Esophagus squamous epithelium (tissue), 4 donors: ENCODE data around the gene MYO6.

ENCODE experiments used
- POLR2A ChIP-seq, 4 donors: fragments of 450-650 bp; IDR thresholded peaks; one replicate each; pipeline ENCODE4 v1.6.1; 2017; ENCODE audit warnings: antibody characterized with exemption in 4 of 4, mild to moderate bottlenecking in 4 of 4, moderate library complexity in 3 of 4
- TF ChIP-seq, protein P1 (sequence below), 6 experiments: fragments of 450-650 bp in 4 of 6; fragments of 200-600 bp in 2 of 6; sonication (generic) in 2 of 6; IDR thresholded peaks; one replicate each; pipeline ENCODE4 v1.5.1; 2016 to 2019; ENCODE audit warnings: antibody characterized with exemption in 6 of 6, mild to moderate bottlenecking in 4 of 6, moderate library complexity in 4 of 6

DNA sequence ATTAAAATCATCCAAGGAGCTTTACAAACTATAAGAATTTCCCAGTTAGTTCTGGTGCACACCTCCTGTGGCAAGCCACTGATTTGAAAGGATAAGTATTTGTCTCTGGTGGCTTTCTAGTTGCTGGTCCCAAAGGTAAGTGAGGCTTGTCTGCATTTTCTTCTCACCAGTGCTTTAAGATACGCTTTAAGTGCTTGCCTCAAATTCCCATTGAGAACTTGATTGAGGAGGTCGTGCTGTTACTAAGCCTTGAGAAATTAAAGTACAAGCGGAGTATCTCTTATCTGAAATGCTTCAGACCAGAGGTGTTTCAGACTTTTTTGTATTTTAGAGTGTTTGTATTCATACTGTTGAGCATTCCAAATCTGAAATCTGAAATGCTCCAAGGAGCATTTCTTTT is 29.9 kb upstream of the MYO6 start:
- TF ChIP-seq, protein P1, sequence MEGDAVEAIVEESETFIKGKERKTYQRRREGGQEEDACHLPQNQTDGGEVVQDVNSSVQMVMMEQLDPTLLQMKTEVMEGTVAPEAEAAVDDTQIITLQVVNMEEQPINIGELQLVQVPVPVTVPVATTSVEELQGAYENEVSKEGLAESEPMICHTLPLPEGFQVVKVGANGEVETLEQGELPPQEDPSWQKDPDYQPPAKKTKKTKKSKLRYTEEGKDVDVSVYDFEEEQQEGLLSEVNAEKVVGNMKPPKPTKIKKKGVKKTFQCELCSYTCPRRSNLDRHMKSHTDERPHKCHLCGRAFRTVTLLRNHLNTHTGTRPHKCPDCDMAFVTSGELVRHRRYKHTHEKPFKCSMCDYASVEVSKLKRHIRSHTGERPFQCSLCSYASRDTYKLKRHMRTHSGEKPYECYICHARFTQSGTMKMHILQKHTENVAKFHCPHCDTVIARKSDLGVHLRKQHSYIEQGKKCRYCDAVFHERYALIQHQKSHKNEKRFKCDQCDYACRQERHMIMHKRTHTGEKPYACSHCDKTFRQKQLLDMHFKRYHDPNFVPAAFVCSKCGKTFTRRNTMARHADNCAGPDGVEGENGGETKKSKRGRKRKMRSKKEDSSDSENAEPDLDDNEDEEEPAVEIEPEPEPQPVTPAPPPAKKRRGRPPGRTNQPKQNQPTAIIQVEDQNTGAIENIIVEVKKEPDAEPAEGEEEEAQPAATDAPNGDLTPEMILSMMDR (IDR thresholded peaks at IDR 0.05), result no peak
- no peak for TF ChIP-seq POLR2A (IDR thresholded peaks at IDR 0.05)
